Endothelial cell of umbilical vein (primary cell): ENCODE data around the gene SFXN2.

Experiments
- EZH2 ChIP-seq: IDR thresholded peaks from 2 replicates; pipeline ENCODE4 v1.6.1; 2012; ENCODE audit warnings: borderline replicate concordance, low read depth, mild to moderate bottlenecking, moderate library complexity, low read length, inconsistent platforms; ENCODE audit not compliant: severe bottlenecking
- GATA2 ChIP-seq: IDR thresholded peaks from 2 replicates; pipeline ENCODE4 v1.7.0; 2011; ENCODE audit warnings: low read depth, mild to moderate bottlenecking, moderate library complexity, mixed read lengths, low read length; ENCODE audit not compliant: insufficient read length, insufficient read depth
- POLR2A ChIP-seq: IDR thresholded peaks from 2 replicates; pipeline ENCODE4 v1.6.1; 2012; ENCODE audit warnings: low read depth, mild to moderate bottlenecking, control low read depth, low read length
- POLR2AphosphoS5 ChIP-seq: IDR thresholded peaks from 2 replicates; pipeline ENCODE4 v1.6.1; 2012; ENCODE audit warnings: low read depth, mild to moderate bottlenecking, control low read depth, low read length, moderate library complexity; ENCODE audit not compliant: insufficient read depth
- TF ChIP-seq, protein P1 (sequence below), 2 donors: IDR thresholded peaks; 1 replicate in 1 of 2; 2 replicates in 1 of 2; pipeline ENCODE4 v1.5.1; 2011; ENCODE audit warnings: low read length in 2 of 2, mild to moderate bottlenecking in 2 of 2, moderate library complexity in 2 of 2, control low read depth in 1 of 2, inconsistent platforms in 1 of 2, low read depth in 1 of 2; ENCODE audit not compliant: insufficient read depth in 1 of 2; ENCODE audit errors: extremely low read depth in 1 of 2

DNA sequence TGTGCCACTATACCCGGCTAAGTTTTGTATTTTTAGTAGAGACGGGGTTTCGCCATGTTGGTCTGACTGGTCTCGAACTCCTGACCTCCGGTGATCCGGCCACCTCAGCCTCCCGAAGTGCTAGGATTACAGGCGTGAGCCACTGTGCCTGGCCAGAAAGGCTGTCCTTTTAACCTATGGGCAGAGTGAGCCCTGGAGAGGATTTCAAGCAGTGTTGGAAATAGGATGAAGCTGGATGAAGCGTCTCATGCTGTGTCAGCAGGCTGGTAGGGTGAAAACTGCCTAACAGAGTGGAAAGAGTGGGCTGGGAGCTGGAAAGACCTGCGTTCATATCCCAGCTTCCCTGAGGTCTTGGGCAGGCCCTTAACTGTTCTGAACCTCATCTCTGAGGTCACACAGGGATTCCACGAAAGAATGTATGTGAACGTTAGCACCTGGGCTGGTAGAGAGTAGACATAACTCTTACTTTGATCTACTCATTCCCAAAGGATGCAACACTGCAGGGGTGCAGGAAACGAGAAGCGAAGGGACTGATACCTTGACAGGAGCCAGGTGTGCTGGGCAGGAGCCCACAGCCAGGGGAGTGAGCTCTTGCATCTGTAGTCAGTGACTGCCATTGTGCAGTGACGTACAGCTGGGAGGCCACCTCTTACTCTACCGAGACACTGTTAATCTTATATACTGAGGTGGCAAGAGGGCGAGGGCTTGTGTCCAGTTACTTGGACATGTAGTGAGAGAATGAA is 63.4 kb downstream of the SFXN2 start:
- TF ChIP-seq POLR2A = no peak
- TF ChIP-seq, protein P1, sequence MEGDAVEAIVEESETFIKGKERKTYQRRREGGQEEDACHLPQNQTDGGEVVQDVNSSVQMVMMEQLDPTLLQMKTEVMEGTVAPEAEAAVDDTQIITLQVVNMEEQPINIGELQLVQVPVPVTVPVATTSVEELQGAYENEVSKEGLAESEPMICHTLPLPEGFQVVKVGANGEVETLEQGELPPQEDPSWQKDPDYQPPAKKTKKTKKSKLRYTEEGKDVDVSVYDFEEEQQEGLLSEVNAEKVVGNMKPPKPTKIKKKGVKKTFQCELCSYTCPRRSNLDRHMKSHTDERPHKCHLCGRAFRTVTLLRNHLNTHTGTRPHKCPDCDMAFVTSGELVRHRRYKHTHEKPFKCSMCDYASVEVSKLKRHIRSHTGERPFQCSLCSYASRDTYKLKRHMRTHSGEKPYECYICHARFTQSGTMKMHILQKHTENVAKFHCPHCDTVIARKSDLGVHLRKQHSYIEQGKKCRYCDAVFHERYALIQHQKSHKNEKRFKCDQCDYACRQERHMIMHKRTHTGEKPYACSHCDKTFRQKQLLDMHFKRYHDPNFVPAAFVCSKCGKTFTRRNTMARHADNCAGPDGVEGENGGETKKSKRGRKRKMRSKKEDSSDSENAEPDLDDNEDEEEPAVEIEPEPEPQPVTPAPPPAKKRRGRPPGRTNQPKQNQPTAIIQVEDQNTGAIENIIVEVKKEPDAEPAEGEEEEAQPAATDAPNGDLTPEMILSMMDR (IDR thresholded peaks at IDR 0.05; ENCODE audit: extremely low read depth in 1 of 2, insufficient read depth in 1 of 2, low read depth in 1 of 2, low read length in 2 of 2) = no peak
- no peak for TF ChIP-seq EZH2
- TF ChIP-seq GATA2 = no peak
- no peak for TF ChIP-seq POLR2AphosphoS5
